Liver (tissue), 9 donors: Measurements from ENCODE around the gene MTOR. TPM values are rescaled to one million over a fixed set of nuclear protein-coding genes. Genes with fewer than 3 reads are reported as not detected.
"Not testable (repeated sequence)": the region's sequence is repeated elsewhere in the genome, so short reads cannot be mapped to it uniquely, and the experiment has no call there.

Experiments
- DNase-seq: peaks from one replicate; pipeline ENCODE4 v3.0.0-alpha.2; 2017; ENCODE audit warnings: low spot score
- H3K27ac ChIP-seq, 2 donors: one replicate each; pipeline ENCODE4 v1.7.0; 2013; ENCODE audit warnings: inconsistent platforms in 2 of 2, low read length in 2 of 2, control low read depth in 1 of 2, low read depth in 1 of 2, mild to moderate bottlenecking in 1 of 2
- H3K27me3 ChIP-seq, 4 donors: one replicate each; pipeline versions ENCODE4 v1.6.1 to v1.7.0; 2013; ENCODE audit warnings: low read length in 3 of 4, inconsistent platforms in 1 of 4, mild to moderate bottlenecking in 1 of 4, moderate library complexity in 1 of 4; ENCODE audit not compliant: control insufficient read depth in 4 of 4, insufficient read depth in 4 of 4
- H3K36me3 ChIP-seq, 4 donors: one replicate each; pipeline versions ENCODE4 v1.6.1 to v1.7.0; 2013; ENCODE audit warnings: low read length in 3 of 4, mild to moderate bottlenecking in 3 of 4, low read depth in 1 of 4, moderate library complexity in 1 of 4; ENCODE audit not compliant: control insufficient read depth in 4 of 4, insufficient read depth in 3 of 4
- H3K4me1 ChIP-seq, 4 donors: one replicate each; pipeline versions ENCODE4 v1.6.1 to v1.7.0; 2013; ENCODE audit warnings: low read length in 3 of 4, mild to moderate bottlenecking in 3 of 4, moderate library complexity in 1 of 4; ENCODE audit not compliant: control insufficient read depth in 4 of 4, insufficient read depth in 4 of 4
- H3K4me3 ChIP-seq, 3 donors: one replicate each; pipeline versions ENCODE4 v1.6.1 to v1.7.0; 2013; ENCODE audit warnings: low read length in 3 of 3, control low read depth in 1 of 3, low read depth in 1 of 3, mild to moderate bottlenecking in 1 of 3
- H3K9ac ChIP-seq, 2 donors: one replicate each; pipeline ENCODE4 v1.7.0; 2013; ENCODE audit warnings: low read length in 2 of 2, mild to moderate bottlenecking in 2 of 2, moderate library complexity in 2 of 2, control low read depth in 1 of 2, low read depth in 1 of 2
- H3K9me3 ChIP-seq, 4 donors: one replicate each; pipeline versions ENCODE4 v1.6.1 to v1.7.0; 2013; ENCODE audit warnings: low read length in 3 of 4; ENCODE audit not compliant: control insufficient read depth in 4 of 4
- ATF3 ChIP-seq: IDR thresholded peaks from 2 replicates; pipeline ENCODE4 v1.6.1; 2016; ENCODE audit warnings: antibody characterized with exemption
- CTCF ChIP-seq: fragments of 150-350 bp; IDR thresholded peaks from 2 replicates; pipeline ENCODE4 v1.5.1; 2017; ENCODE audit warnings: improper control_type of control experiment, low read depth, low read length; ENCODE audit not compliant: missing input control
- EGR1 ChIP-seq, 2 donors: IDR thresholded peaks; 2 replicates each; pipeline ENCODE4 v1.6.1; 2016 to 2018; ENCODE audit warnings: antibody characterized with exemption in 2 of 2, low read depth in 2 of 2
- FOXA1 ChIP-seq: IDR thresholded peaks from 2 replicates; pipeline ENCODE4 v1.6.1; 2016; ENCODE audit warnings: antibody characterized with exemption
- GABPA ChIP-seq, 2 donors: IDR thresholded peaks in 1 of 2; conservative IDR thresholded peaks in 1 of 2; 2 replicates each; pipeline ENCODE4 v1.6.1; 2016; ENCODE audit warnings: antibody characterized with exemption in 2 of 2, mild to moderate bottlenecking in 1 of 2, moderate library complexity in 1 of 2
- HNF4A ChIP-seq, 2 donors: conservative IDR thresholded peaks; 2 replicates each; pipeline ENCODE4 v1.6.1; 2016; ENCODE audit warnings: antibody characterized with exemption in 2 of 2, mild to moderate bottlenecking in 2 of 2
- HNF4G ChIP-seq: IDR thresholded peaks from 2 replicates; pipeline ENCODE4 v1.6.1; 2016; ENCODE audit warnings: antibody characterized with exemption
- JUND ChIP-seq, 2 donors: IDR thresholded peaks; 2 replicates each; pipeline ENCODE4 v1.6.1; 2016; ENCODE audit warnings: antibody characterized with exemption in 2 of 2
- MAX ChIP-seq: IDR thresholded peaks from 2 replicates; pipeline ENCODE4 v1.6.1; 2016; ENCODE audit warnings: antibody characterized with exemption
- REST ChIP-seq: IDR thresholded peaks from 2 replicates; pipeline ENCODE4 v1.6.1; 2016; ENCODE audit warnings: antibody characterized with exemption, mild to moderate bottlenecking
- SP1 ChIP-seq: IDR thresholded peaks from 2 replicates; pipeline ENCODE4 v1.6.1; 2018; ENCODE audit warnings: antibody characterized with exemption, mild to moderate bottlenecking
- TAF1 ChIP-seq: conservative IDR thresholded peaks from 2 replicates; pipeline ENCODE4 v1.6.1; 2016; ENCODE audit warnings: antibody characterized with exemption, mild to moderate bottlenecking
- YY1 ChIP-seq: IDR thresholded peaks from 2 replicates; pipeline ENCODE4 v1.6.1; 2016; ENCODE audit warnings: antibody characterized with exemption, mild to moderate bottlenecking
- WGBS: extraction: QIAGEN DNeasy Blood & Tissue Kit; methylation state at CpG from one replicate; pipeline ENCODE4 v1.1.7; 2013; 5-methylcytosine and 5-hydroxymethylcytosine counted together
- polyA plus RNA-seq, 2 donors: library from polyadenylated mRNA; stranded (reverse) in 1 of 2; unstranded in 1 of 2; fragments of 200-250 nt in 1 of 2; fragments of >200 nt in 1 of 2; fragmentation: Nextera tagmentation in 1 of 2; extraction: Ambion mirVana in 1 of 2; gene quantifications; one replicate each; pipeline versions ENCODE4 v1.2.1 to v1.2.3, GENCODE V29; 2013 to 2015
- total RNA-seq, 2 donors: library from RNA; depleted of rRNA; stranded (reverse); fragments of >200 nt; gene quantifications; one replicate each; pipeline ENCODE4 v1.2.3, GENCODE V29; 2014
- donor health status: healthy.
- donor health status: healthy.
- donor health status: healthy.
- donor health status: healthy.
- donor health status: healthy.

The MTOR gene
- total and polyA plus RNA-seq, 4 donors = 11.6 to 45.0 (median 19.9) TPM

GRCh38 chr1:11063937-11064537 lies 198.3 kb downstream of the MTOR start:
- 91% methylated on average over 18 of the region's 18 CpGs for WGBS
- H3K9me3 ChIP-seq, H3K27ac ChIP-seq, DNase-seq, H3K4me3 ChIP-seq, H3K4me1 ChIP-seq, H3K9ac ChIP-seq, H3K27me3 ChIP-seq: not testable (repeated sequence)
- peaks cover 8 to 40% (median 25%) of the 10 kb centered on the region in 4 donors for H3K36me3 ChIP-seq

- WGBS = 81% methylated on average over 3 of the region's 3 CpGs
- no peak overlapping the region for H3K27ac ChIP-seq
- no peaks in the 10 kb centered on the region for H3K27me3 ChIP-seq
- H3K4me1 ChIP-seq = peaks cover 5 to 16% (median 10%) of the 10 kb centered on the region in 4 donors
- TF ChIP-seq JUND (IDR thresholded peaks at IDR 0.05) = no peak
- TF ChIP-seq FOXA1 = no peak
- no peak for TF ChIP-seq SP1
- TF ChIP-seq HNF4A (conservative IDR thresholded peaks at IDR 0.05) = no peak
- no peak for TF ChIP-seq MAX
- TF ChIP-seq ATF3 = no peak
- no peak overlapping the region for H3K9ac ChIP-seq
- H3K4me3 ChIP-seq = no peak overlapping the region
- H3K36me3 ChIP-seq = peaks cover 2 to 29% (median 15%) of the 10 kb centered on the region in 4 donors
- DNase-seq = no peak
- H3K9me3 ChIP-seq = no peaks in the 10 kb centered on the region
Observed at GRCh38 chr1:11062965-11063401, 199.4 kb downstream of the MTOR start.

GRCh38 chr1:11061652-11062365 lies 200.5 kb downstream of the MTOR start:
- peaks cover 2 to 22% (median 12%) of the 10 kb centered on the region in 4 donors for H3K36me3 ChIP-seq
- no peaks in the 10 kb centered on the region for H3K9me3 ChIP-seq
- WGBS = 73% methylated on average over 5 of the region's 5 CpGs

More at GRCh38 chr1:11061652-11062365, 200.5 kb downstream of the MTOR start:
- H3K4me1 ChIP-seq = peaks cover 5 to 16% (median 10%) of the 10 kb centered on the region in 4 donors
- no peak overlapping the region for H3K4me3 ChIP-seq
- H3K27ac ChIP-seq = peak overlapping the region in 1 of 2 donors; percentile 19
- H3K9ac ChIP-seq = no peak overlapping the region
- TF ChIP-seq REST (no peak), TAF1 (no peak), SP1 (no peak), EGR1 (IDR thresholded peaks at IDR 0.05; ENCODE audit: low read depth in 2 of 2) (no peak), HNF4G (no peak), GABPA (IDR thresholded peaks at IDR 0.05 in 1 of 2, conservative IDR thresholded peaks at IDR 0.05 in 1 of 2) (no peak), YY1 (no peak), MAX (no peak), FOXA1 (no peak), CTCF (no peak), HNF4A (conservative IDR thresholded peaks at IDR 0.05) (no peak), ATF3 (no peak)
- H3K27me3 ChIP-seq = no peaks in the 10 kb centered on the region
- no peak for DNase-seq
